Effector memory CD4-positive, alpha-beta T cell (primary cell): ENCODE measurements around the gene LEFTY1.
A peak's percentile ranks its signal among the peaks of the same experiment; 100 is the strongest.

Experiments used
- DNase-seq, 3 donors: peaks; one replicate each; pipeline ENCODE4 v3.0.0-alpha.2; 2020
- H3K27ac ChIP-seq: 2 replicates; pipeline ENCODE4 v1.7.0; 2013; ENCODE audit warnings: mild to moderate bottlenecking, low read length, moderate library complexity; ENCODE audit not compliant: insufficient read depth, poor library complexity, severe bottlenecking
- H3K27me3 ChIP-seq: replicated peaks from 2 replicates; pipeline ENCODE4 v1.7.0; 2013; ENCODE audit warnings: mild to moderate bottlenecking, low read length; ENCODE audit not compliant: insufficient read depth, control insufficient read depth, poor library complexity, severe bottlenecking
- H3K36me3 ChIP-seq: 2 replicates; pipeline ENCODE4 v1.7.0; 2013; ENCODE audit warnings: mild to moderate bottlenecking, low read length, moderate library complexity; ENCODE audit not compliant: control insufficient read depth, insufficient read depth
- H3K4me1 ChIP-seq: 2 replicates; pipeline ENCODE4 v1.7.0; 2013; ENCODE audit warnings: low read length, mild to moderate bottlenecking; ENCODE audit not compliant: control insufficient read depth, insufficient read depth, poor library complexity, severe bottlenecking
- H3K4me3 ChIP-seq: 2 replicates; pipeline ENCODE4 v1.7.0; 2013; ENCODE audit warnings: low read length, low read depth, mild to moderate bottlenecking; ENCODE audit not compliant: insufficient read depth, poor library complexity, severe bottlenecking
- H3K9me3 ChIP-seq: 2 replicates; pipeline ENCODE4 v1.7.0; 2013; ENCODE audit warnings: mild to moderate bottlenecking, low read length, moderate library complexity; ENCODE audit not compliant: control insufficient read depth

The LEFTY1 gene

GRCh38 chr1:225881081-225881958, 7.6 kb downstream of the LEFTY1 start:
- peak overlapping the region; percentile 93 for H3K4me3 ChIP-seq
- H3K9me3 ChIP-seq: no peaks in the 10 kb centered on the region
- peaks cover 21% of the 10 kb centered on the region for H3K36me3 ChIP-seq
- peaks cover 52% of the 10 kb centered on the region for H3K4me1 ChIP-seq
- peak overlapping the region; percentile 87 for H3K27ac ChIP-seq
- H3K27me3 ChIP-seq: no peaks in the 10 kb centered on the region
- peak in 1 of 3 donors; percentile 35 for DNase-seq

- peak overlapping the region; percentile 87 for H3K27ac ChIP-seq
- DNase-seq: no peak
- peaks cover 58% of the 10 kb centered on the region for H3K4me1 ChIP-seq
- H3K4me3 ChIP-seq: peak overlapping the region; percentile 93
- peaks cover 24% of the 10 kb centered on the region for H3K36me3 ChIP-seq
- H3K27me3 ChIP-seq: no peaks in the 10 kb centered on the region
- H3K9me3 ChIP-seq: no peaks in the 10 kb centered on the region
These were observed 8.3 kb downstream of the LEFTY1 start for GRCh38 chr1:225880636-225881035.

GRCh38 chr1:225880222-225880588, 8.7 kb downstream of the LEFTY1 start:
- no peak for DNase-seq
- peak overlapping the region; percentile 93 for H3K4me3 ChIP-seq
- H3K36me3 ChIP-seq: peaks cover 25% of the 10 kb centered on the region
- peak overlapping the region; percentile 87 for H3K27ac ChIP-seq
- no peaks in the 10 kb centered on the region for H3K27me3 ChIP-seq
- peaks cover 62% of the 10 kb centered on the region for H3K4me1 ChIP-seq
- no peaks in the 10 kb centered on the region for H3K9me3 ChIP-seq

GRCh38 chr1:225879521-225880221, 9.3 kb downstream of the LEFTY1 start:
- H3K4me1 ChIP-seq: peaks cover 64% of the 10 kb centered on the region
- DNase-seq: no peak

GRCh38 chr1:225878282-225878681, 10.7 kb downstream of the LEFTY1 start:
- no peaks in the 10 kb centered on the region for H3K27me3 ChIP-seq
- H3K4me1 ChIP-seq: peaks cover 62% of the 10 kb centered on the region
- peaks cover 45% of the 10 kb centered on the region for H3K36me3 ChIP-seq
- H3K4me3 ChIP-seq: no peak overlapping the region
- H3K27ac ChIP-seq: peak overlapping the region; percentile 50
- no peaks in the 10 kb centered on the region for H3K9me3 ChIP-seq
- no peak for DNase-seq

More at GRCh38 chr1:225879521-225880221, 9.3 kb downstream of the LEFTY1 start:
- H3K27ac ChIP-seq: peak overlapping the region; percentile 87
- H3K36me3 ChIP-seq: peaks cover 31% of the 10 kb centered on the region
- H3K27me3 ChIP-seq: no peaks in the 10 kb centered on the region
- peak overlapping the region; percentile 93 for H3K4me3 ChIP-seq
- no peaks in the 10 kb centered on the region for H3K9me3 ChIP-seq

GRCh38 chr1:225877580-225877979, 11.4 kb downstream of the LEFTY1 start:
- DNase-seq: no peak
- peaks cover 52% of the 10 kb centered on the region for H3K36me3 ChIP-seq
- no peaks in the 10 kb centered on the region for H3K9me3 ChIP-seq
- peak overlapping the region; percentile 50 for H3K27ac ChIP-seq
- H3K27me3 ChIP-seq: no peaks in the 10 kb centered on the region
- H3K4me1 ChIP-seq: peaks cover 64% of the 10 kb centered on the region
- no peak overlapping the region for H3K4me3 ChIP-seq

GRCh38 chr1:225876900-225877510, 11.9 kb downstream of the LEFTY1 start:
- Histone ChIP-seq H3K36me3 (peaks cover 57% of the 10 kb centered on the region), H3K4me1 (peaks cover 64% of the 10 kb centered on the region), H3K9me3 (no peaks in the 10 kb centered on the region), H3K27ac (no peak overlapping the region), H3K27me3 (no peaks in the 10 kb centered on the region), H3K4me3 (no peak overlapping the region)
- DNase-seq: no peak

- peaks cover 56% of the 10 kb centered on the region for H3K4me1 ChIP-seq
These were observed 13.7 kb downstream of the LEFTY1 start for GRCh38 chr1:225875044-225875815.

GRCh38 chr1:225874431-225874830, 14.5 kb downstream of the LEFTY1 start:
- peaks cover 82% of the 10 kb centered on the region for H3K36me3 ChIP-seq
- H3K4me1 ChIP-seq: peaks cover 48% of the 10 kb centered on the region
- H3K4me3 ChIP-seq: no peak overlapping the region
- H3K27me3 ChIP-seq: no peaks in the 10 kb centered on the region
- no peaks in the 10 kb centered on the region for H3K9me3 ChIP-seq
- no peak overlapping the region for H3K27ac ChIP-seq
- no peak for DNase-seq

More at GRCh38 chr1:225875044-225875815, 13.7 kb downstream of the LEFTY1 start:
- peak overlapping the region; percentile 19 for H3K27ac ChIP-seq
- no peak overlapping the region for H3K4me3 ChIP-seq
- DNase-seq: no peak
- H3K36me3 ChIP-seq: peaks cover 75% of the 10 kb centered on the region
- no peaks in the 10 kb centered on the region for H3K9me3 ChIP-seq
- H3K27me3 ChIP-seq: no peaks in the 10 kb centered on the region
